ENCODE measurements around the gene CAMKMT.

Gene CAMKMT

DNA sequence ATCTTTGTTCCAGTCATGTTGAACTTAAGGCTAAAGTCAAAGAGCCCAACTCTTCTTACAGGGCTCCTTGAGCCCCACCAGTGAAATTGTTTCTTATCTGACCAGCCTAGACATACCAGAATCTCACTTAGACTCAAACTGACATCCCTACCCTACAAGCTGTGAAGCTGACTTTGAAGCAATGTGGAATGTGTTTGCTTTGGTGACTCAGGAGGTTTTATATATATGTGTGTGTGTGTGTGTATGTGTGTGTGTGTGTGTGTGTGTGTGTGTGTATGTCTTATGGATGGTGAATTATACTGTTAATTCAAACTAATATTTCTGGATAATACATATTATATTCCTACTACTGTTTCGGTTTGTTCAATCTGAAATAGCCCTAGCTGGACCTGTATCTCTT, 67.3 kb downstream of the CAMKMT start:
- Mint-ChIP-seq H3K27me3 (no peaks in the 10 kb centered on the region), H3K27ac (ENCODE audit: low read depth) (no peak overlapping the region), H3K4me3 (no peak overlapping the region), H3K36me3 (ENCODE audit: insufficient read depth) (no peaks in the 10 kb centered on the region), H3K4me1 (no peaks in the 10 kb centered on the region), H3K9me3 (no peaks in the 10 kb centered on the region)
- DNase-seq (ENCODE audit: low spot score in 2 of 2) (no peak), ATAC-seq (replicated peaks; ENCODE audit: extremely low read depth, poor library complexity, severe bottlenecking) (no peak)

DNA sequence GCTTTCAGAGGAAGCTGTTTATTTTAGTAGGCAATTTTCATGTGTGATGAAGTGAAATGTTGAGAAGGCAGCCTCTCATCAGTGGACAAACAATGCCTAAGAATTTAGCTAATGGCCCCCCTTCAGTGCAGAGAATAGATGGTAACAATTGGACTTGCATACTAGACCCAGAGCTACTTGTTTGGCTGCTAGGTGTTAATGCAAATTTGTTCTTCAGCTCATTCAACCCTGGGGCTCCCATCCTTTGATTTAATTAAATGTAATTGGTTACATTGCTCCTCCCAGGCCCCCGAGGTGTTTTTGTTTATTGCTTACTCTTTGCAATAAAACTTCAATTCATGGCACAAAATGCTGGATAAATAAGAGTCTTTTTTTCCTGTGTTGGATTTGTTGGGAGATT, 68.6 kb downstream of the CAMKMT start:
- Mint-ChIP-seq H3K27me3 (no peaks in the 10 kb centered on the region), H3K27ac (ENCODE audit: low read depth) (no peak overlapping the region), H3K4me3 (no peak overlapping the region), H3K9me3 (no peaks in the 10 kb centered on the region), H3K4me1 (no peaks in the 10 kb centered on the region), H3K36me3 (ENCODE audit: insufficient read depth) (no peaks in the 10 kb centered on the region)
- DNase-seq (ENCODE audit: low spot score in 2 of 2) (no peak), ATAC-seq (replicated peaks; ENCODE audit: extremely low read depth, poor library complexity, severe bottlenecking) (no peak)

DNA sequence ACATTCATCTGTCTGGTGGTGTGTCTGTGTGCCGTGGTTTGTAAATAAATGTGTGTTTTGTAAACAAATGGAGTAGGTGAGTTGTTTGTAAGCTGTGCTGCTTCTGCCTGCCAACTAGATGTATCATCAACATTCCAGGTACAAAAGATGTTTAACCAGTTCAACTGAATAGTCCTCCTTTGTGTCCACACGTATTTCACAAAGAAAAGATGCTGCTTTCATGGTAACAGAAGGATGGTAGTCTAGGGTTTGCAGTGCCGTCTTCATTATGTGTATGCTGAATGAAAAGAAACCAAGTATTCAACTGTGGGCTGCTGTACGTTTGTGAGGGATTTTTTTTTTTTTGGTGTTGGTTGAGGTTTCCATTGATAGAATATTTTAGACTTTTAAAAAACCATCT, 72.1 kb downstream of the CAMKMT start:
- no peak overlapping the region for H3K27ac Mint-ChIP-seq (ENCODE audit: low read depth)
- H3K4me3 Mint-ChIP-seq = no peak overlapping the region
- DNase-seq (ENCODE audit: low spot score in 2 of 2) (no peak), ATAC-seq (replicated peaks; ENCODE audit: extremely low read depth, poor library complexity, severe bottlenecking) (no peak)
- H3K9me3 Mint-ChIP-seq = no peaks in the 10 kb centered on the region
- H3K36me3 Mint-ChIP-seq (ENCODE audit: insufficient read depth) = peaks cover 2% of the 10 kb centered on the region
- H3K4me1 Mint-ChIP-seq = peaks cover 5% of the 10 kb centered on the region
- H3K27me3 Mint-ChIP-seq = no peaks in the 10 kb centered on the region

DNA sequence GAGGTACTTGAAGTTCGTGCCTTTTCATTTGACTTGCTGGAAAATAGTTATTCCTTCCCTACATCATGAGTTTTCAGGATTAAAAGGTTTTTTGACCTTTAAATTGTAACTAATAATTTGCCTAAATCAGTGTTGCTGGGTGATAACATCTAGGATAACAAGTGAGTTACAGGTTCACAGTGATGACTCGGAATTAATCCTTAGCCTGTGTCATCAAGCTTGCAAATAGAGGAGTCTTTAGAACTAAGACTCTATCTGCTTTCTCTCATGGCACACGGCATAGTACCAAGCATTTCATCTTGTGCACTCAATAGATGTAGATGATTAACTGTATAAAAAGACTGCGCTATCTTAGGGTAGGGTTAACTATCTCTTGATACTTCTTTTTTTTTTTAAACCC, 79.5 kb downstream of the CAMKMT start:
- no peak for ATAC-seq (replicated peaks; ENCODE audit: extremely low read depth, poor library complexity, severe bottlenecking)
- no peak overlapping the region for H3K27ac Mint-ChIP-seq (ENCODE audit: low read depth)

DNA sequence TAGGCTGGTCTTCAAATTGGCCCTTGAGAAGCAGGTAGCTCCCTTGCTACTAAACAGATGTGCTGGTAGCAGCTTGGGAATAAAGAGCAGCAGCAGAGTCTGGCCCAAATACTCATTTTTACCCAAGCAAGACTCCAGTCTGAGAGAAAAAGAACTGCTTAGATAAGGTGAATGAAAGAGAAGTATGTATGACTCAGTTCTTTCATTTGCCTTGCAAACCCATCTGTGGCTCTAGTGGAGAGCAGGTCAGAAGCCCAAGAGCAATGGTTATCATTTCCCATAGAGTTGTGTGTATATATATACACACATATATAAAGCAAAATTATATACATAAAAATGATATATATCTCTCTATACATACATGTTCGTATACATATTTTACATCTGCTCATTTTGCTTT, 80.3 kb downstream of the CAMKMT start:
- H3K4me1 Mint-ChIP-seq = peaks cover 4% of the 10 kb centered on the region
- peaks cover 5% of the 10 kb centered on the region for H3K36me3 Mint-ChIP-seq (ENCODE audit: insufficient read depth)
- no peak overlapping the region for H3K4me3 Mint-ChIP-seq

More for the DNA sequence above, 79.5 kb downstream of the CAMKMT start:
- Mint-ChIP-seq H3K4me3 (no peak overlapping the region), H3K27me3 (no peaks in the 10 kb centered on the region), H3K4me1 (peaks cover 5% of the 10 kb centered on the region), H3K9me3 (peaks cover 5% of the 10 kb centered on the region), H3K36me3 (ENCODE audit: insufficient read depth) (peaks cover 5% of the 10 kb centered on the region)
- DNase-seq (ENCODE audit: low spot score in 2 of 2) = no peak

DNA sequence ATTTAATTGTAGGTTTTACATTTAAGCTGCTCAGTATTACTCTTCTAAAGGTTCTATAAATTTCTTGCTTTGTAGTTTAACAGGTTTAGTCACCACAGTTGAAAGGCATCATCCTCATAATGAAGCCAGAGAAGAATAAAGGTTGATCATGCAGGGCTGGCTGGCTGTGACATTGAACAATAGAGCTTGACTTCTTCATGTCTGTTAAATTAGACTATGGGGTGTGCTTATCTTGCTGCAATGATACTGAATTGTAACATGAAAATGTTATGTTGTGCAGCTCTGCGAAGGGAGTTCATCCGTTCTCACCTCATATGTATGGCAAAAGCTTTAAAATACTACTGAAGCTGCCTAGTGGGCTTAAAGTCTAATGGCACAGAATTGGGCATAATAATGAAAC, 81.8 kb downstream of the CAMKMT start:
- no peaks in the 10 kb centered on the region for H3K27me3 Mint-ChIP-seq
- H3K4me1 Mint-ChIP-seq = no peaks in the 10 kb centered on the region
- H3K27ac Mint-ChIP-seq (ENCODE audit: low read depth) = no peak overlapping the region
- no peak for ATAC-seq (replicated peaks; ENCODE audit: extremely low read depth, poor library complexity, severe bottlenecking)
- peaks cover 5% of the 10 kb centered on the region for H3K9me3 Mint-ChIP-seq
- no peak overlapping the region for H3K4me3 Mint-ChIP-seq
- peaks cover 5% of the 10 kb centered on the region for H3K36me3 Mint-ChIP-seq (ENCODE audit: insufficient read depth)
- no peak for DNase-seq (ENCODE audit: low spot score in 2 of 2)

More for the DNA sequence above, 80.3 kb downstream of the CAMKMT start:
- no peak for ATAC-seq (replicated peaks; ENCODE audit: extremely low read depth, poor library complexity, severe bottlenecking)
- H3K27ac Mint-ChIP-seq (ENCODE audit: low read depth) = no peak overlapping the region
- peaks cover 5% of the 10 kb centered on the region for H3K9me3 Mint-ChIP-seq
- DNase-seq (ENCODE audit: low spot score in 2 of 2) = no peak
- H3K27me3 Mint-ChIP-seq = no peaks in the 10 kb centered on the region

DNA sequence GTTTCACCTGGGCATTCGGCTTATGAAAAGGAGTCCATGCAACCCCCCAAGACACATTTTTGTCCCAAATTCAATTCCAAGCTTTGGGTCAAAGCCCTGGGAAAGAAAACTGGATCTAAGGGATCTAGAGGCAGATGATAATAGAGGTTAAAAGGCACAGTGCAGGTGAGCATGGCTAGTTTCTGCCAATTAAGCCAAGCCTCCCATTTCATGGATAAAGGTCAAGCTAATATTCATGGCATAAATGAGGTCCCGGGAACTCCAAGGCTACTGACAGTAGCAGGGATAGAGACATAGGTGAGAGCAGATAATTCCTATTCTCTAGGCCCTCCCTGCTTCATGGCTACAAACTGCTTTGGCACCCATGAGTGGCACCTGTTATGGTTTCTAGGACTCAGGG, 83.1 kb downstream of the CAMKMT start:
- ATAC-seq (replicated peaks; ENCODE audit: extremely low read depth, poor library complexity, severe bottlenecking) = no peak
- Mint-ChIP-seq H3K27me3 (no peaks in the 10 kb centered on the region), H3K36me3 (ENCODE audit: insufficient read depth) (peaks cover 3% of the 10 kb centered on the region), H3K27ac (ENCODE audit: low read depth) (no peak overlapping the region), H3K4me1 (no peaks in the 10 kb centered on the region), H3K9me3 (peaks cover 5% of the 10 kb centered on the region), H3K4me3 (no peak overlapping the region)
- DNase-seq (ENCODE audit: low spot score in 2 of 2) = no peak

DNA sequence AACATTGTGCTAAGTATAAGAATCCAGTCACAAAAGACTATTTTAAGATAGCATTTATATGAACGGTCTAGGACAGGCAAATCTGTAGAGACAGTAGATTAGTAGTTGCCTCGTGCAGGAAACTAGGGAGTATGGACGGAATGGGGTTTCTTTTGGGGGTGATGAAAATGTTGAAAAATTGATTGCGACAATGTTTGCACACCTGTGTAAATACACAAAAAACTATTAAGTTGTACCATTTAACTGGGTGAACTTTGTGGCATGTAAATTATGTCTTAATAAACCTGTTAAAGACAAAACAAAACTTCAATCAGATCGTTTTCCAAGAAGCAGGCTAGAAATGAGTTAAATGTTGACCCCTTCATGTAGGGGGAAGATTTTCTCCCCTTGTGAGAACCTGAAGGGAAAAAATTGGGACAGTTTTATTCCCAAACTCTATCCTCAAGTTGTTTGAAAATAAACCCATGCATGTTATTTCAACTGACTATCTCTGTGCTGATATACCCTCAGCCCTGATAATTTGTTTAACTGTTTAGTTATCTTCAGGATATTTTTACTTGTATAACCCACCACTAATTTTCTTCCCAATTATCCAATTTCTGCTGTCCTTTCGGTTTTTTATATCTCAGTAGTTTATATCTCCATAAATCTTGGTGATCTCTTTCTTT, 87.2 kb downstream of the CAMKMT start:
- DNase-seq (ENCODE audit: low spot score in 2 of 2) (no peak), ATAC-seq (replicated peaks; ENCODE audit: extremely low read depth, poor library complexity, severe bottlenecking) (no peak)
- Mint-ChIP-seq H3K9me3 (peaks cover 5% of the 10 kb centered on the region), H3K27ac (ENCODE audit: low read depth) (no peak overlapping the region), H3K4me1 (no peaks in the 10 kb centered on the region), H3K27me3 (no peaks in the 10 kb centered on the region), H3K4me3 (no peak overlapping the region), H3K36me3 (ENCODE audit: insufficient read depth) (peaks cover 3% of the 10 kb centered on the region)

DNA sequence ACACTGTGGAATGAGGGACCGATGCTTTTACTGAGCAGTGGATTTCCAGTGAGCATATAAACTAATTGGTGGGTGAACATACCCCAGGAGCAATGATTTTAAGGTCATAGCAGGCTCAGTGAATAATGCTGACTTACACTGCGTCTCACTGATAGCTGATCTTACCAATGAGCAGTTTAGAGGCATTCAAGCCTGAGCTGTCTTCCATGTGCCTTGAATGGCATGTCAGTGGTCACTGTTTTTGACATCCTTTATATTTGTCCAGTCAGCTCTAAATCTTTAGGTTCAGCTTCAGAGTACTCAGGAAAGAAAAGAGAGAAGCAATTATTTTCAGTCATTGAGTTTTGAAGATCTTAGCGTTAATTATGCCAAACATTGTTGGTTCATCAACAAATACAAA, 88.3 kb downstream of the CAMKMT start:
- Mint-ChIP-seq H3K9me3 (peaks cover 5% of the 10 kb centered on the region), H3K4me1 (no peaks in the 10 kb centered on the region), H3K4me3 (no peak overlapping the region), H3K27ac (ENCODE audit: low read depth) (no peak overlapping the region), H3K36me3 (ENCODE audit: insufficient read depth) (peaks cover 3% of the 10 kb centered on the region), H3K27me3 (no peaks in the 10 kb centered on the region)
- DNase-seq (ENCODE audit: low spot score in 2 of 2) (no peak), ATAC-seq (replicated peaks; ENCODE audit: extremely low read depth, poor library complexity, severe bottlenecking) (no peak)

DNA sequence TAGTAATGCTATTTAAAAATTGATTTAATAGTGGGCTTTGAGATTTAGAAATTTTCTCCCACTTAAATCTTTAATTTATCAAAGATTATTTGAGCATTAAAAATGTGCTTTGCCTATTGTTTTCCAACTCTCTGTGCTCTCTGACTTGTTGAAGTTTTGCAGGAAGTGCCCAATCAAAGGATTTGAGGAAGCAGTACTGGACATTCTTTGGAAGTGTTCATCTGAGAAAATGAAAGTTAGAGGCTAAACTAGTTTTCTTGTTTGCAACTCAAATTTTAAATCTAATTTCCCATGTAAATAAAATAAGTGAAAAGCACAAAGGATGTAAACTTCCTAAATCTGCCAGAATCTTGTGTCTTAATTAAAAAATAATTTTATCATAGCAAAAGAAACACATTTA, 89.1 kb downstream of the CAMKMT start:
- H3K36me3 Mint-ChIP-seq (ENCODE audit: insufficient read depth) = no peaks in the 10 kb centered on the region
- ATAC-seq (replicated peaks; ENCODE audit: extremely low read depth, poor library complexity, severe bottlenecking) (no peak), DNase-seq (ENCODE audit: low spot score in 2 of 2) (no peak)
- H3K4me1 Mint-ChIP-seq = no peaks in the 10 kb centered on the region
- no peak overlapping the region for H3K27ac Mint-ChIP-seq (ENCODE audit: low read depth)
- peaks cover under 1% of the 10 kb centered on the region for H3K9me3 Mint-ChIP-seq
- H3K27me3 Mint-ChIP-seq = no peaks in the 10 kb centered on the region
- no peak overlapping the region for H3K4me3 Mint-ChIP-seq

DNA sequence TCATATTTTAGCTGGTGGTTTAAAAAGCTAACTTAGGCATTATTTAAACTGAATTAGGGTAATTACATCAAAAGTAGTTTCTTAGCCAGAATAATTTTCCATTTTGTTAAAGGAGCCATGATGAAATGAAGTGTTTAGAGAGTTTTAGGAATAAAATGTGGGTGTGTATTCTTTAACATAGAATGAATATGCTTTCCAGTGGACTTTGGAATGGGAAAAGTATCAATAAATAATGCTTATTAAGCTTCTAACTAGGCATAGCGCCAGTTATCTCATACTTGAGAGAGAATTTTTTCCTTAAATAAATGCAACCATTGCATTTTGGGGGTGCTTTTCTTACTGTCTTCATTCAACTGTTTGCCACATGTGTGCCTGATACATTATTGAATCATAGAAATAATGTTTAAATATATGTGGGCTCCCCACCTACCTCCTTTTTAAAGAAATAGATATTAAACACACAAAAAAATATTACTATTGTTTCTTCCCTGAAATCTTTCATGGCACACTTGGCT, 90.4 kb downstream of the CAMKMT start:
- H3K36me3 Mint-ChIP-seq (ENCODE audit: insufficient read depth) = no peaks in the 10 kb centered on the region
- no peak overlapping the region for H3K27ac Mint-ChIP-seq (ENCODE audit: low read depth)
- no peak overlapping the region for H3K4me3 Mint-ChIP-seq
- H3K27me3 Mint-ChIP-seq = no peaks in the 10 kb centered on the region
- H3K4me1 Mint-ChIP-seq = no peaks in the 10 kb centered on the region
- no peaks in the 10 kb centered on the region for H3K9me3 Mint-ChIP-seq
- no peak for DNase-seq (ENCODE audit: low spot score in 2 of 2)
- no peak for ATAC-seq (replicated peaks; ENCODE audit: extremely low read depth, poor library complexity, severe bottlenecking)

DNA sequence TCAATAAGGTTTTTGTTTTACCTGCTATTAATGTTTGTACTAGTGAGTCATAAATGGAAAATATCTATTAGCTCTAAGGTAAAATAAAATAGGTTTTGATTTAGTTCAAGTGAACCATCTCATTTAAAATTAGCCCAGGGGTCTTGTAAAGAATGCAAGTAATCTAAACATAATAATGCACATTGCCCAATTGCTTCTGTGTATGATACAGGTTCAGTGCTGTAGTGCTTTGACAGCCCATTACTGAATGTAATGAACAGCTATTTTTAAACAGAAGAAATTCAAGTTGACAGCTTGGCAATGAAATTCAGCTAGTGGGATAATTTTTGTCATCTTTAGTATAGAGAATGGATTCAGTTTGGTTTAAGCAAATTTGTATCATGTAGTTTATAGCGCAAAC, 91.5 kb downstream of the CAMKMT start:
- no peak overlapping the region for H3K4me3 Mint-ChIP-seq
- no peaks in the 10 kb centered on the region for H3K27me3 Mint-ChIP-seq
- DNase-seq (ENCODE audit: low spot score in 2 of 2) = no peak
- H3K27ac Mint-ChIP-seq (ENCODE audit: low read depth) = no peak overlapping the region
- no peaks in the 10 kb centered on the region for H3K36me3 Mint-ChIP-seq (ENCODE audit: insufficient read depth)
- H3K4me1 Mint-ChIP-seq = no peaks in the 10 kb centered on the region
- no peak for ATAC-seq (replicated peaks; ENCODE audit: extremely low read depth, poor library complexity, severe bottlenecking)
- H3K9me3 Mint-ChIP-seq = no peaks in the 10 kb centered on the region

DNA sequence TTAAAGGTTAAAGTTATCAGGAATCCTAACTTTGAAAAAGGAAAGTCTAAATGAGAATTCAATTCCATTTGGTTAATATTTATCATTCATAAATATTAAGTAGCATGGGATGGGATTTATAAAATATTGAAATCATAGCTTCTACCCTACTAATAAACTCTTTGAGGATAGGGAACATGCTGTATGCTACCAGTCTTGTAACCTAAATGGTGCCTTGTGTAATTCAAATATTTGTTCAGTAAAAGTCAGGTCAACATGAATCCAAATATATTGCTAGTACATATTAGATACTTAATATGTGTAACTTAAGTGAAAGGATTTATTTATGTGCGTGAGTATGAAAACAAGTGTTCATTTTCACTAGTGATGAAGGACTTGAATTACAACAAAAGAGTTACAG, 94.1 kb downstream of the CAMKMT start:
- Mint-ChIP-seq H3K27me3 (no peaks in the 10 kb centered on the region), H3K4me1 (no peaks in the 10 kb centered on the region), H3K36me3 (ENCODE audit: insufficient read depth) (no peaks in the 10 kb centered on the region), H3K27ac (ENCODE audit: low read depth) (no peak overlapping the region), H3K4me3 (no peak overlapping the region), H3K9me3 (no peaks in the 10 kb centered on the region)
- DNase-seq (ENCODE audit: low spot score in 2 of 2) (no peak), ATAC-seq (replicated peaks; ENCODE audit: extremely low read depth, poor library complexity, severe bottlenecking) (no peak)

Measured in central memory CD8-positive, alpha-beta T cell (primary cell).